ENCODE data around the gene PDE7B. TPM values are rescaled to one million over a fixed set of nuclear protein-coding genes. Genes with fewer than 3 reads are reported as not detected.

Gene PDE7B
- total RNA-seq, 6 experiments from 2014 or later: 1.2 to 5.8 (median 4.5) TPM

- H3K4me3 Mint-ChIP-seq: no peak overlapping the region
- peaks cover 39% of the 10 kb centered on the region for H3K4me1 Mint-ChIP-seq (ENCODE audit: low read depth)
- DNase-seq: no peak
- no peak overlapping the region for H3K27ac Mint-ChIP-seq
- peaks cover 9% of the 10 kb centered on the region; the same call in 1 of the 2 replicates for H3K36me3 Mint-ChIP-seq (ENCODE audit: low read depth)
- no peaks in the 10 kb centered on the region; the same call in none of the 2 replicates for H3K27me3 Mint-ChIP-seq (ENCODE audit: insufficient read depth)
- no peak for TF ChIP-seq CTCF (IDR thresholded peaks at IDR 0.05)
- no peaks in the 10 kb centered on the region for H3K9me3 Mint-ChIP-seq
These were observed 377.3 kb downstream of the PDE7B start for GRCh38 chr6:136228814-136229213.

GRCh38 chr6:136230219-136230853 is 378.8 kb downstream of the PDE7B start:
- H3K4me1 Mint-ChIP-seq (ENCODE audit: low read depth): peaks cover 41% of the 10 kb centered on the region
- DNase-seq: no peak
- peaks cover 9% of the 10 kb centered on the region for H3K36me3 Mint-ChIP-seq (ENCODE audit: low read depth)
- H3K27me3 Mint-ChIP-seq (ENCODE audit: insufficient read depth): no peaks in the 10 kb centered on the region; the same call in 1 of the 2 replicates
- TF ChIP-seq CTCF (IDR thresholded peaks at IDR 0.05): no peak
- peak overlapping the region; percentile 50 for H3K27ac Mint-ChIP-seq
- no peak overlapping the region for H3K4me3 Mint-ChIP-seq
- no peaks in the 10 kb centered on the region for H3K9me3 Mint-ChIP-seq

GRCh38 chr6:136232701-136233100 is 381.2 kb downstream of the PDE7B start:
- no peak for TF ChIP-seq CTCF (IDR thresholded peaks at IDR 0.05)
- Mint-ChIP-seq H3K9me3 (no peaks in the 10 kb centered on the region), H3K27ac (no peak overlapping the region; the same call in 1 of the 2 replicates), H3K4me3 (no peak overlapping the region), H3K4me1 (ENCODE audit: low read depth) (peaks cover 21% of the 10 kb centered on the region), H3K36me3 (ENCODE audit: low read depth) (peaks cover 14% of the 10 kb centered on the region), H3K27me3 (ENCODE audit: insufficient read depth) (no peaks in the 10 kb centered on the region; the same call in 1 of the 2 replicates)
- DNase-seq: no peak

GRCh38 chr6:136235233-136235564 is 383.7 kb downstream of the PDE7B start:
- no peak for DNase-seq
- Mint-ChIP-seq H3K9me3 (no peaks in the 10 kb centered on the region), H3K4me1 (ENCODE audit: low read depth) (peaks cover 17% of the 10 kb centered on the region), H3K4me3 (no peak overlapping the region), H3K27ac (no peak overlapping the region; the same call in 1 of the 2 replicates), H3K36me3 (ENCODE audit: low read depth) (peaks cover 27% of the 10 kb centered on the region), H3K27me3 (ENCODE audit: insufficient read depth) (no peaks in the 10 kb centered on the region)
- TF ChIP-seq CTCF (IDR thresholded peaks at IDR 0.05): no peak

GRCh38 chr6:136236466-136237293 is 385.2 kb downstream of the PDE7B start:
- no peaks in the 10 kb centered on the region for H3K27me3 Mint-ChIP-seq (ENCODE audit: insufficient read depth)
- no peaks in the 10 kb centered on the region for H3K9me3 Mint-ChIP-seq
- H3K36me3 Mint-ChIP-seq (ENCODE audit: low read depth): peaks cover 20% of the 10 kb centered on the region
- H3K27ac Mint-ChIP-seq: no peak overlapping the region
- TF ChIP-seq CTCF (IDR thresholded peaks at IDR 0.05): no peak
- H3K4me1 Mint-ChIP-seq (ENCODE audit: low read depth): peaks cover 8% of the 10 kb centered on the region
- H3K4me3 Mint-ChIP-seq: no peak overlapping the region
- DNase-seq: no peak

Measured in HFFc6 (cell line).